Measurements from ENCODE around the gene CFAP61.

The CFAP61 gene

GRCh38 chr20:20130399-20130798 lies 78.1 kb downstream of the CFAP61 start:
- no peaks in the 10 kb centered on the region for H3K36me3 ChIP-seq (replicated peaks)
- in situ Hi-C loops (cut with HindIII; ENCODE audit: low pct_ligation_motif_present, low sequenced_read_pairs): no loop called here
- no peaks in the 10 kb centered on the region for H3K27me3 ChIP-seq (replicated peaks)
- peak; percentile 23 for TF ChIP-seq CTCF (IDR thresholded peaks at IDR 0.05; ENCODE audit: low read depth, low read length, missing control alignments)
- H3K27ac ChIP-seq: no peak overlapping the region
- no peak overlapping the region for H3K4me3 ChIP-seq (ENCODE audit: low read depth, low read length)
- peak; percentile 3 for DNase-seq

DNA sequence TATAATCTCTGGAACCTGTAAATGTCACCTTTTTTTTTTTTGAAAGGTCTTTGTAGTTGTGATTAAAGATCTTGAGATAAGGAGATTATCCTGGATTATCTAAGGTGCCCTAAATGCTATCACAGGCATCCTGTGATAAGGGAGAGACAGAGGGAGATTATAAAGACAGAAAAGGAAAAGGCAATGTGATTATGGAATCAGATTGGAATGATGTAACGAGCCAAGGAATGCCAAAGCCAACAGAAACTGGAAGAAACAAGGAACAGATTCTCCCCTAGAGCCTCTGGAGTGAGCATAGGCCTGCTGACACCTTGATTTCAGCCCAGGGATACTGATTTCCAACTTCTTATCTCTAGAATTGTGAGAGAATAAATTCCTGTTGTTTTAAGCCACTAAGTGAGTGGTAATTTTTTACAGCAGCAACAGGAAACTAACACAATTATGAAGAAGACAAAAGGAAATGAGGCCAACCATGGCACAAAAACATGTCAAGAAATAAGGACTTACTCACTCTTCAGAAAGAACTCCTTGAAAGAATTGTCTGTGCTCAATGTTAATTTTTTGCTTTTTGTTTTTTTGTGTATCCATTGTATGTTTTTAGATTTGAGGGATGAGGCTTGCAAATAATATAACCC lies 82.7 kb downstream of the CFAP61 start:
- H3K27ac ChIP-seq: no peak overlapping the region
- no peak overlapping the region for H3K4me3 ChIP-seq (ENCODE audit: low read depth, low read length)
- H3K27me3 ChIP-seq (replicated peaks): no peaks in the 10 kb centered on the region
- DNase-seq: no peak
- in situ Hi-C loops (cut with HindIII; ENCODE audit: low pct_ligation_motif_present, low sequenced_read_pairs): no loop called here
- no peak for TF ChIP-seq CTCF (IDR thresholded peaks at IDR 0.05; ENCODE audit: low read depth, low read length, missing control alignments)
- H3K36me3 ChIP-seq (replicated peaks): no peaks in the 10 kb centered on the region

GRCh38 chr20:20136313-20136712 lies 84.0 kb downstream of the CFAP61 start:
- Histone ChIP-seq H3K27ac (no peak overlapping the region), H3K4me3 (ENCODE audit: low read depth, low read length) (no peak overlapping the region), H3K36me3 (replicated peaks) (no peaks in the 10 kb centered on the region), H3K27me3 (replicated peaks) (no peaks in the 10 kb centered on the region)
- DNase-seq: no peak
- TF ChIP-seq CTCF (IDR thresholded peaks at IDR 0.05; ENCODE audit: low read depth, low read length, missing control alignments): no peak
- in situ Hi-C loops (cut with HindIII; ENCODE audit: low pct_ligation_motif_present, low sequenced_read_pairs): no loop called here

DNA sequence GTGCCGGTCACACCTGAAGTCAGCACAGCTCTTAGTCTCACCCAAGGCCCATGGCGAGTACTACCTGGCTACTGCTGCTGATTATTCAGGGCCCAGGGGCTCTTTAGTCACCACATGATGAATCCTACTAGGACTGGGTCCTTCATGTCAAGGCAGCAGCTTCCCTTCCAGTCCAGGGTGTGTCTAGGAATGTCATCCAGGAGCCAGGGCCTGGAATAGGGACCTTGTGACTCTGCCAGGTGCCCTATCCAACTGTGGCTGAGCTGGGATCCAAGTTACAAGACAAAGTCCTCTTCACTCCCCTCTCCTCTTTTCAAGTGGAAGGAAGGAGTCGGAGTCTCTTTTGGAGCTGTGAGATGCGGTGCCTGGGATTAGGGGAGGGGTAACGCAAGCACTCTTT lies 85.5 kb downstream of the CFAP61 start:
- H3K4me3 ChIP-seq (ENCODE audit: low read depth, low read length): no peak overlapping the region
- in situ Hi-C loops (cut with HindIII; ENCODE audit: low pct_ligation_motif_present, low sequenced_read_pairs): no loop called here
- TF ChIP-seq CTCF (IDR thresholded peaks at IDR 0.05; ENCODE audit: low read depth, low read length, missing control alignments): no peak
- DNase-seq: no peak
- H3K36me3 ChIP-seq (replicated peaks): no peaks in the 10 kb centered on the region
- H3K27ac ChIP-seq: no peak overlapping the region
- no peaks in the 10 kb centered on the region for H3K27me3 ChIP-seq (replicated peaks)

- in situ Hi-C loops (cut with HindIII; ENCODE audit: low pct_ligation_motif_present, low sequenced_read_pairs): no loop called here
- H3K27ac ChIP-seq: no peak overlapping the region
- no peaks in the 10 kb centered on the region for H3K27me3 ChIP-seq (replicated peaks)
- H3K36me3 ChIP-seq (replicated peaks): no peaks in the 10 kb centered on the region
- H3K4me3 ChIP-seq (ENCODE audit: low read depth, low read length): no peak overlapping the region
- no peak for DNase-seq
- no peak for TF ChIP-seq CTCF (IDR thresholded peaks at IDR 0.05; ENCODE audit: low read depth, low read length, missing control alignments)
Measured at GRCh38 chr20:20138301-20139064, 86.2 kb downstream of the CFAP61 start.
